ENCODE results near the gene SLC38A3.

- TF ChIP-seq, protein P1, sequence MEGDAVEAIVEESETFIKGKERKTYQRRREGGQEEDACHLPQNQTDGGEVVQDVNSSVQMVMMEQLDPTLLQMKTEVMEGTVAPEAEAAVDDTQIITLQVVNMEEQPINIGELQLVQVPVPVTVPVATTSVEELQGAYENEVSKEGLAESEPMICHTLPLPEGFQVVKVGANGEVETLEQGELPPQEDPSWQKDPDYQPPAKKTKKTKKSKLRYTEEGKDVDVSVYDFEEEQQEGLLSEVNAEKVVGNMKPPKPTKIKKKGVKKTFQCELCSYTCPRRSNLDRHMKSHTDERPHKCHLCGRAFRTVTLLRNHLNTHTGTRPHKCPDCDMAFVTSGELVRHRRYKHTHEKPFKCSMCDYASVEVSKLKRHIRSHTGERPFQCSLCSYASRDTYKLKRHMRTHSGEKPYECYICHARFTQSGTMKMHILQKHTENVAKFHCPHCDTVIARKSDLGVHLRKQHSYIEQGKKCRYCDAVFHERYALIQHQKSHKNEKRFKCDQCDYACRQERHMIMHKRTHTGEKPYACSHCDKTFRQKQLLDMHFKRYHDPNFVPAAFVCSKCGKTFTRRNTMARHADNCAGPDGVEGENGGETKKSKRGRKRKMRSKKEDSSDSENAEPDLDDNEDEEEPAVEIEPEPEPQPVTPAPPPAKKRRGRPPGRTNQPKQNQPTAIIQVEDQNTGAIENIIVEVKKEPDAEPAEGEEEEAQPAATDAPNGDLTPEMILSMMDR (IDR thresholded peaks at IDR 0.05 in 4 of 5, conservative IDR thresholded peaks at IDR 0.05 in 1 of 5) = no peak
- TF ChIP-seq POLR2A (IDR thresholded peaks at IDR 0.05) = no peak
Measured at GRCh38 chr3:50210176-50210509, 5.1 kb downstream of the SLC38A3 start.

All from gastrocnemius medialis (tissue), 4 donors.